ENCODE measurements around the gene PAK1IP1.
"Not testable (repeated sequence)": the region's sequence is repeated elsewhere in the genome, so short reads cannot be mapped to it uniquely, and the experiment has no call there.

PAK1IP1 gene

DNA sequence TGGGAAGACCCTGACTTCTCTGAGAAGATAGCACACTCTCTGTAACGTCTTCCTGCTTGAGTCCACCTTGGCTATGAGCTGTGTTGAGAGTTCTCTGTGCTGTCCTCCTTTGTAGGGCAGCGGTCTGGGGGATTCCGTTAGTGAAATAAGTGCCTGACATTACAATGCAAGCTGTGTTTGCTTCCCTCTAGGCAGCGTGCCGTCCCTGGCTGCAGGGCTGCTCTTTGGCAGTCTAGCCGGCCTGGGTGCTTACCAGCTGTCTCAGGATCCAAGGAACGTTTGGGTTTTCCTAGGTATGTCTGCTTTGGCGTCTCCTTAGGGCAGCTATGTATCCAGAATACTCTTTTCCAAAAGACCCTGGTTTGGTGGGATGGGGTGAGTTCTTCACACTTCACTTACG is 30.9 kb downstream of the PAK1IP1 start:
- Histone ChIP-seq H3K27me3 (replicated peaks; ENCODE audit: control insufficient read depth, insufficient read depth, low read length) (no peaks in the 10 kb centered on the region), H3K4me3 (replicated peaks; ENCODE audit: low read depth, low read length) (no peak overlapping the region), H3K36me3 (ENCODE audit: control insufficient read depth, insufficient read depth, low read length) (no peaks in the 10 kb centered on the region; the same call in none of the 2 replicates)
- DNase-seq (ENCODE audit: extremely low read depth, insufficient read length), result no peak
- TF ChIP-seq, protein P1, sequence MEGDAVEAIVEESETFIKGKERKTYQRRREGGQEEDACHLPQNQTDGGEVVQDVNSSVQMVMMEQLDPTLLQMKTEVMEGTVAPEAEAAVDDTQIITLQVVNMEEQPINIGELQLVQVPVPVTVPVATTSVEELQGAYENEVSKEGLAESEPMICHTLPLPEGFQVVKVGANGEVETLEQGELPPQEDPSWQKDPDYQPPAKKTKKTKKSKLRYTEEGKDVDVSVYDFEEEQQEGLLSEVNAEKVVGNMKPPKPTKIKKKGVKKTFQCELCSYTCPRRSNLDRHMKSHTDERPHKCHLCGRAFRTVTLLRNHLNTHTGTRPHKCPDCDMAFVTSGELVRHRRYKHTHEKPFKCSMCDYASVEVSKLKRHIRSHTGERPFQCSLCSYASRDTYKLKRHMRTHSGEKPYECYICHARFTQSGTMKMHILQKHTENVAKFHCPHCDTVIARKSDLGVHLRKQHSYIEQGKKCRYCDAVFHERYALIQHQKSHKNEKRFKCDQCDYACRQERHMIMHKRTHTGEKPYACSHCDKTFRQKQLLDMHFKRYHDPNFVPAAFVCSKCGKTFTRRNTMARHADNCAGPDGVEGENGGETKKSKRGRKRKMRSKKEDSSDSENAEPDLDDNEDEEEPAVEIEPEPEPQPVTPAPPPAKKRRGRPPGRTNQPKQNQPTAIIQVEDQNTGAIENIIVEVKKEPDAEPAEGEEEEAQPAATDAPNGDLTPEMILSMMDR (IDR thresholded peaks at IDR 0.05; ENCODE audit: insufficient read depth, low read length, poor library complexity, severe bottlenecking), result no peak

DNA sequence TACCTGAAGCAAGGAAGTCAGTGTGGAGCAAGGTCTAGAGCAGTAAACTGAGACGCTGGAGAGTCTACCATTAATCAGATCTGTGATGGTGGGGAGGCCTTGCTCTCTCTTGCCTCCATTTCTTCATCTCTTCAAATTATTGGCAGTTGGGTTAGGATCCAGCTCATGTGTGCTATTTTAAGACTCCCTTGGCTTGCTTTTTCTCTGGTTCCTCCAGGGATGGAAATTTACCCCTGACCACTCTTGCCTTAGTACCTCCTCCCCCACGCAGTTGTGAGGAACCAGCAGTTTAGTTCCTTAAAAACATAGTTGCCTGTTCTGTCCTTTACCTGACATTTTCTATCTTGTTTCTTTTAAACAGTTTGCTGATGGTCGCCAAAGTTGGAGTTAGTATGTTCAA is 35.5 kb downstream of the PAK1IP1 start:
- Histone ChIP-seq H3K4me3 (replicated peaks; ENCODE audit: low read depth, low read length) (no peak overlapping the region), H3K36me3 (ENCODE audit: control insufficient read depth, insufficient read depth, low read length) (no peaks in the 10 kb centered on the region; the same call in none of the 2 replicates), H3K27me3 (replicated peaks; ENCODE audit: control insufficient read depth, insufficient read depth, low read length) (no peaks in the 10 kb centered on the region)
- TF ChIP-seq, protein P1 (IDR thresholded peaks at IDR 0.05; ENCODE audit: insufficient read depth, low read length, poor library complexity, severe bottlenecking), result no peak
- DNase-seq (ENCODE audit: extremely low read depth, insufficient read length), result no peak

DNA sequence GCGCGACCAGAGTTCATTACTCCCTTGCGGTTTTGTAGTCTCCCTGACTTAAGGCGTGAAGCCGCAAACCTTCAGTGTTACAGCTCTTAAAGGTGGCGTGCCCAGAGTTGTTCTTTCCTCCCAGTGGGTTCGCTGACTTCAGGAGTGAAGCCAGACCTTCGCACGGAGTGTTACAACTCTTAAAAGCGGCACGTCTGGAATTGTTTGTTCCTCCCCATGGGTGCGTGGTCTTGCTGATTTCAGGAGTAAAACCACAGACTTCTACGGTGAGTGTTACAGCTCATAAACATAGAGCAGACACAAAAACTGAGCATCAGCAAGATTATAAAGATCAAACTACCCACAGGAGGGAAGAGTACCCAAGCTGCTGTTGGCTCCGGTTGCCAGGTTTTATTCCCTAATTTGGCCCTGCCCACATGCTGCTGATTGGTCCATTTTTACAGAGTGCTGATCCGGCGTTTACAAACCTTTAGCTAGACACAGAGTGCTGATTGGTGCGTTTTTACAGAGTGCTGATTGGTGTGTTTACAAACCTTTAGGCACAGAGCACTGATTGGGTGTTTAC is 38.5 kb downstream of the PAK1IP1 start:
- Histone ChIP-seq H3K27me3 (replicated peaks; ENCODE audit: control insufficient read depth, insufficient read depth, low read length) (no peaks in the 10 kb centered on the region), H3K4me3 (replicated peaks; ENCODE audit: low read depth, low read length) (no peak overlapping the region), H3K36me3 (ENCODE audit: control insufficient read depth, insufficient read depth, low read length) (no peaks in the 10 kb centered on the region; the same call in none of the 2 replicates)
- no peak for DNase-seq (ENCODE audit: extremely low read depth, insufficient read length)
- TF ChIP-seq, protein P1 (IDR thresholded peaks at IDR 0.05; ENCODE audit: insufficient read depth, low read length, poor library complexity, severe bottlenecking), result no peak

DNA sequence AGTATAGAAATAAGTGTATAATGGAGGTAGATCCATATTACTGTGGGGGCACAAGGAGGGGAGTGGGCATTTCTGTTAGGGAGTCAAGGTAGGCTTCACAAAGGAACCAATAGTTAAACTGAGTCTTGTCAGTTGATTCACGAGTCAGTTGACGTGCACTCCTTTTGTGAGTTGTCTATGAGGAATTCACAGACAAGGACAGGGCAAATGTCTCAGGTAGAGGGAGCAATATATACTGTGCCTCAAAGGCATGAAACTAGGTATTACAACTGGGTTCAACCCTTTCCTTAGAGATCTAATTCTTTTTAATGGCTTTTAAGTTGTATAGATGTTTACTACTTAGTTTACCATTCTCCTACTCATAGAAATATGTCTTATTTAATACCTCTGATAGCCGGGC is 39.1 kb downstream of the PAK1IP1 start:
- TF ChIP-seq, protein P1 (IDR thresholded peaks at IDR 0.05; ENCODE audit: insufficient read depth, low read length, poor library complexity, severe bottlenecking), result no peak
- DNase-seq (ENCODE audit: extremely low read depth, insufficient read length), result no peak
- Histone ChIP-seq H3K36me3 (ENCODE audit: control insufficient read depth, insufficient read depth, low read length) (no peaks in the 10 kb centered on the region; the same call in none of the 2 replicates), H3K27me3 (replicated peaks; ENCODE audit: control insufficient read depth, insufficient read depth, low read length) (no peaks in the 10 kb centered on the region), H3K4me3 (replicated peaks; ENCODE audit: low read depth, low read length) (no peak overlapping the region)

DNA sequence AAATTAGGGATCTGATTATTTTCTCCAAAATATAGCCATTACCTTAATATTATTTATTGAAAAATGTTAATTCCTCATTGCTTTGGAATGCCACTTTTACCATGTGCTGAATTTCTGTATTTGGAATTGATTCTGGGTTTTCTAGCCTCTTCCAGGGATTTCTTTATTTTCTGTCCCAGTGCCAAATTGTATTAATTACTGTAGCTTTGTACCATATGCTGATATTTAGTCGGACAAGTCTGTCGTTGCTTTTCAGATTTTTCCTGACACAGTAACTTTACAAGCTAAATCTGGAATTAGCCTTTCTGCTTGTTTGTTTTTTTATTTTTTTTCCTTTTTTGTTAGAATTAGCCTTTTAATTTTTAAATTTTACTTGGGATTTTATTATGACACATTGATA is 42.0 kb downstream of the PAK1IP1 start:
- DNase-seq (ENCODE audit: extremely low read depth, insufficient read length), result no peak
- Histone ChIP-seq H3K27me3 (replicated peaks; ENCODE audit: control insufficient read depth, insufficient read depth, low read length) (no peaks in the 10 kb centered on the region), H3K4me3 (replicated peaks; ENCODE audit: low read depth, low read length) (no peak overlapping the region), H3K36me3 (ENCODE audit: control insufficient read depth, insufficient read depth, low read length) (no peaks in the 10 kb centered on the region)
- TF ChIP-seq, protein P1 (IDR thresholded peaks at IDR 0.05; ENCODE audit: insufficient read depth, low read length, poor library complexity, severe bottlenecking), result no peak

DNA sequence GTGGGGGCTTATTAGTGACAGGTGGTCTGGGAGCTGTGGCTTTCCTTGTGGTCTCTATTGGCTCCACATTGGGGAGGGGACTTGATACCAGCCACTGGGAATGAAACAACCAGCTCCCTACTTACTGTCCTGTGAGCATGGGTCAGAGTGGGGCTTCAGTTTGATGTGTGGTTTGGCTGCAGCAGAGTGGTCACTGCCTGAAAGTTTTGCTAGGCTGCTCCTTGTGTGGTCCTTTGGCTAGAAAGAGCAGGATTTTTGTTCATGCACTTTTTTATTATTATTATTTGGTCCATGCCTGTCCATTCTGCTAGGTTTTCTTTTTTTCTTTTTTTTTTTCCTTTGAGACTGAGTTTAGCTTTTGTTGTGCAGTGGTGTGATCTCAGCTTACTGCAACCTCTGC is 45.3 kb downstream of the PAK1IP1 start:
- no peak overlapping the region for H3K4me3 ChIP-seq (replicated peaks; ENCODE audit: low read depth, low read length)
- H3K36me3 ChIP-seq (ENCODE audit: control insufficient read depth, insufficient read depth, low read length), result no peaks in the 10 kb centered on the region
- no peaks in the 10 kb centered on the region for H3K27me3 ChIP-seq (replicated peaks; ENCODE audit: control insufficient read depth, insufficient read depth, low read length)
- TF ChIP-seq, protein P1 (IDR thresholded peaks at IDR 0.05; ENCODE audit: insufficient read depth, low read length, poor library complexity, severe bottlenecking), result no peak
- no peak for DNase-seq (ENCODE audit: extremely low read depth, insufficient read length)

DNA sequence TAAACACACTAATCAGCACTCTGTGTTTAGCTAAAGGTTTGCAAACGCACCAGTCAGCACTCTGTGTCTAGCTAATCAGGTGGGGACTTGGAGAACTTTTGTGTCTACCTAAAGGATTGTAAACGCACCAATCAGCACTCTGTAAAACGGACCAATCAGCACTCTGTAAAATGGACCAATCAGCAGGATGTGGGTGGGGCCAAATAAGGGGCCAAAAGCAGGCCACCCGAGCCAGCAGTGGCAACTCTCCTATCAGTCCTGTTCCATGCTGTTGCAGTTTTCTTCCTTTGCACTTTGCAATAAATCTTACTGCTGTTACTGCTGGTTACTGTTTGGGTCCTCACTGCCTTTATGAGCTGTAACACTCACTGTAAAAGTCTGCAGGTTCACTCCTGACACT is 46.9 kb downstream of the PAK1IP1 start:
- DNase-seq (ENCODE audit: extremely low read depth, insufficient read length); H3K4me3 ChIP-seq (replicated peaks; ENCODE audit: low read depth, low read length); H3K27me3 ChIP-seq (replicated peaks; ENCODE audit: control insufficient read depth, insufficient read depth, low read length); H3K36me3 ChIP-seq (ENCODE audit: control insufficient read depth, insufficient read depth, low read length): not testable (repeated sequence)

Data from GM06990 (cell line).